ENCODE data around the gene IQSEC3. TPM values are rescaled to one million over a fixed set of nuclear protein-coding genes. Genes with fewer than 3 reads are reported as not detected.

Gene IQSEC3
- total RNA-seq, 6 donors from 2014 or later: 2.1 to 19.0 (median 8.2) TPM

GRCh38 chr12:125566-125965 is 59.0 kb downstream of the IQSEC3 start:
- ATAC-seq (ENCODE audit: low FRiP score in 2 of 2): no peak
- no peak overlapping the region for H3K4me3 ChIP-seq
- 65 to 71% methylated on average over 9 to 22 of the region's 23 CpGs for WGBS, 2 donors

GRCh38 chr12:128079-128478 is 61.5 kb downstream of the IQSEC3 start:
- WGBS, 2 donors: 38 to 55% methylated on average over 5 of the region's 5 CpGs
- DNase-seq: no peak
- Histone ChIP-seq H3K9me3 (no peaks in the 10 kb centered on the region), H3K36me3 (no peaks in the 10 kb centered on the region), H3K27ac (no peak overlapping the region), H3K27me3 (no peaks in the 10 kb centered on the region), H3K4me3 (no peak overlapping the region), H3K4me1 (no peaks in the 10 kb centered on the region)
- TF ChIP-seq EP300 (IDR thresholded peaks at IDR 0.05) (no peak), CTCF (IDR thresholded peaks at IDR 0.05) (no peak), POLR2AphosphoS5 (IDR thresholded peaks at IDR 0.05) (no peak), POLR2A (IDR thresholded peaks at IDR 0.05) (no peak)
- ATAC-seq (ENCODE audit: low FRiP score in 2 of 2): peak in 1 of 2 donors; percentile 47

More at GRCh38 chr12:125566-125965, 59.0 kb downstream of the IQSEC3 start:
- Histone ChIP-seq H3K9me3 (no peaks in the 10 kb centered on the region), H3K4me1 (no peaks in the 10 kb centered on the region), H3K36me3 (no peaks in the 10 kb centered on the region), H3K27ac (no peak overlapping the region), H3K27me3 (no peaks in the 10 kb centered on the region)
- TF ChIP-seq POLR2A (IDR thresholded peaks at IDR 0.05): no peak
- TF ChIP-seq CTCF (IDR thresholded peaks at IDR 0.05): no peak
- TF ChIP-seq EP300 (IDR thresholded peaks at IDR 0.05): no peak
- no peak for TF ChIP-seq POLR2AphosphoS5 (IDR thresholded peaks at IDR 0.05)
- peak in 1 of 2 donors; percentile 74 for DNase-seq

- DNase-seq: no peak
- Histone ChIP-seq H3K9me3 (no peaks in the 10 kb centered on the region), H3K4me1 (no peaks in the 10 kb centered on the region), H3K4me3 (no peak overlapping the region), H3K27me3 (no peaks in the 10 kb centered on the region), H3K36me3 (no peaks in the 10 kb centered on the region), H3K27ac (no peak overlapping the region)
- TF ChIP-seq EP300 (IDR thresholded peaks at IDR 0.05) (no peak), POLR2AphosphoS5 (IDR thresholded peaks at IDR 0.05) (no peak), CTCF (IDR thresholded peaks at IDR 0.05) (no peak), POLR2A (IDR thresholded peaks at IDR 0.05) (no peak)
- 77 to 86% methylated on average over 10 of the region's 10 CpGs for WGBS, 2 donors
- no peak for ATAC-seq (ENCODE audit: low FRiP score in 2 of 2)
Measured at GRCh38 chr12:129001-129400, 62.4 kb downstream of the IQSEC3 start.

- ATAC-seq (ENCODE audit: low FRiP score in 2 of 2) (no peak), DNase-seq (peak in 1 of 2 donors; percentile 54)
- no peak overlapping the region for H3K27ac ChIP-seq
- 89 to 100% methylated on average over 1 to 5 of the region's 5 CpGs for WGBS, 2 donors
- H3K4me3 ChIP-seq: no peak overlapping the region
- H3K36me3 ChIP-seq: no peaks in the 10 kb centered on the region
- no peaks in the 10 kb centered on the region for H3K9me3 ChIP-seq
- H3K4me1 ChIP-seq: no peaks in the 10 kb centered on the region
- TF ChIP-seq CTCF (IDR thresholded peaks at IDR 0.05): no peak
- TF ChIP-seq EP300 (IDR thresholded peaks at IDR 0.05): no peak
- TF ChIP-seq POLR2A (IDR thresholded peaks at IDR 0.05): no peak
- no peak for TF ChIP-seq POLR2AphosphoS5 (IDR thresholded peaks at IDR 0.05)
- no peaks in the 10 kb centered on the region for H3K27me3 ChIP-seq
Measured at GRCh38 chr12:130519-130918, 64.0 kb downstream of the IQSEC3 start.

- no peak for ATAC-seq (ENCODE audit: low FRiP score in 2 of 2)
- 76 to 90% methylated on average over 3 to 12 of the region's 12 CpGs for WGBS, 2 donors
- Histone ChIP-seq H3K36me3 (no peaks in the 10 kb centered on the region), H3K27me3 (no peaks in the 10 kb centered on the region), H3K4me1 (no peaks in the 10 kb centered on the region), H3K9me3 (no peaks in the 10 kb centered on the region), H3K4me3 (no peak overlapping the region), H3K27ac (no peak overlapping the region)
- DNase-seq: no peak
- no peak for TF ChIP-seq EP300 (IDR thresholded peaks at IDR 0.05)
Measured at GRCh38 chr12:131008-131407, 64.4 kb downstream of the IQSEC3 start.

All from upper lobe of left lung (tissue), 6 donors.